ENCODE results near the gene BASP1. TPM values are rescaled to one million over a fixed set of nuclear protein-coding genes. Genes with fewer than 3 reads are reported as not detected.

Gene BASP1
- total and polyA plus RNA-seq, 10 of the 15 experiments (the other 5 are each of a cell fraction or from before 2014, with no cell fraction given): 27.3 to 190 (median 102) TPM

GRCh38 chr5:17240487-17240886 lies 23.1 kb downstream of the BASP1 start:
- in situ Hi-C loops (cut with MboI): loop anchor here (25.0 kb wide), 1 partner anchor 1497 kb away; no protein-coding TSS in a partner anchor
- intact Hi-C loops (cut with micrococcal nuclease; ENCODE audit: unreplicated experiment): no loop called here
- CTCF ChIA-PET: no interaction called here
- Histone ChIP-seq H3K27ac (ENCODE audit: control insufficient read depth, insufficient read depth) (no peak overlapping the region), H3K4me1 (ENCODE audit: control insufficient read depth, insufficient read depth, low read length) (no peaks in the 10 kb centered on the region), H3K79me2 (ENCODE audit: control insufficient read depth, insufficient read depth, low read length) (peaks cover 16% of the 10 kb centered on the region), H3K27me3 (replicated peaks in 1 of 2; ENCODE audit: control insufficient read depth in 2 of 2, insufficient read depth in 2 of 2, low read length in 1 of 2) (no peaks in the 10 kb centered on the region), H2AFZ (ENCODE audit: control insufficient read depth, low read depth, low read length) (no peak overlapping the region), H3K9ac (ENCODE audit: control insufficient read depth, insufficient read depth, low read length) (no peak overlapping the region), H3K9me3 (replicated peaks; ENCODE audit: control insufficient read depth, insufficient read depth, low read length) (no peaks in the 10 kb centered on the region), H3K4me3 (no peak overlapping the region), H4K20me1 (ENCODE audit: control insufficient read depth, insufficient read depth) (no peaks in the 10 kb centered on the region), H3K4me2 (ENCODE audit: control insufficient read depth, insufficient read depth) (no peak overlapping the region), H3K36me3 (ENCODE audit: control insufficient read depth in 2 of 2, insufficient read depth in 2 of 2, low read length in 1 of 2) (peaks cover 0 to 2% of the 10 kb centered on the region in 2 experiments; a peak in 2 of 4 replicates)
- no peak for ATAC-seq
- SMC1A ChIA-PET (ENCODE audit: uncharacterized antibody, unreplicated experiment): interaction anchor here (0.8 to 1.1 kb wide), 2 partner anchors 13 to 15 kb away, joined by 3 to 4 read pairs; no protein-coding TSS in a partner anchor
- 93% methylated on average over 1 of the region's 1 CpG for WGBS (ENCODE audit: insufficient coverage, insufficient replicate concordance, low lambda C conversion rate, missing lambda C conversion rate)
- RAD21 ChIA-PET (ENCODE audit: unreplicated experiment): interaction anchor here (1.1 to 1.2 kb wide), 2 partner anchors 16 to 17 kb away, joined by 3 to 4 read pairs; no protein-coding TSS in a partner anchor
- no TSS peak for BruUV-seq (replicated peaks)
- no peak for FAIRE-seq
- POLR2A ChIA-PET: interaction anchor here (1.0 kb wide), 1 partner anchor 34 kb away, joined by 3 read pairs; no protein-coding TSS in a partner anchor
- no peak for DNase-seq (ENCODE audit: low read depth, low spot score)
- no peak for TF ChIP-seq RCOR1 (conservative IDR thresholded peaks at IDR 0.05; ENCODE audit: low read depth, low read length)
- no peak for TF ChIP-seq CEBPZ (IDR thresholded peaks at IDR 0.05; ENCODE audit: low read depth, low read length)
- TF ChIP-seq NKRF (conservative IDR thresholded peaks at IDR 0.05): no peak
- TF ChIP-seq ZNF24 (IDR thresholded peaks at IDR 0.05): no peak
- no peak for TF ChIP-seq RBBP5 (conservative IDR thresholded peaks at IDR 0.05)
- TF ChIP-seq TCF12 (IDR thresholded peaks at IDR 0.05; ENCODE audit: low read depth, low read length): no peak
